Testis (tissue), 3 donors: ENCODE results near the gene NCMAP. TPM values are rescaled to one million over a fixed set of nuclear protein-coding genes. Genes with fewer than 3 reads are reported as not detected.

Source experiments
- DNase-seq: peaks from one replicate; pipeline ENCODE4 v3.0.0-alpha.2; 2019
- H3K27ac ChIP-seq, 2 donors: fragments of 200-600 bp; sonication (generic); one replicate each; pipeline ENCODE4 v1.5.1; 2019
- H3K27me3 ChIP-seq: fragments of 200-600 bp; sonication (generic); one replicate; pipeline ENCODE4 v1.5.1; 2019
- H3K36me3 ChIP-seq: fragments of 200-600 bp; sonication (generic); one replicate; pipeline ENCODE4 v1.5.1; 2017; ENCODE audit warnings: low read depth; ENCODE audit errors: missing control alignments
- H3K4me1 ChIP-seq: fragments of 200-600 bp; sonication (generic); one replicate; pipeline ENCODE4 v1.5.1; 2019
- H3K4me3 ChIP-seq, 2 donors: fragments of 200-600 bp; sonication (generic); one replicate each; pipeline ENCODE4 v1.5.1; 2017 to 2019
- H3K9me3 ChIP-seq: fragments of 200-600 bp; sonication (generic); one replicate; pipeline ENCODE4 v1.5.1; 2017
- POLR2A ChIP-seq: fragments of 450-650 bp; IDR thresholded peaks from one replicate; pipeline ENCODE4 v1.6.1; 2017; ENCODE audit warnings: antibody characterized with exemption, mild to moderate bottlenecking, moderate library complexity
- whole genome bisulfite sequencing, 2 donors: methylation state at CpG; one replicate each; pipeline ENCODE4 v1.1.5; 2018; 5-methylcytosine and 5-hydroxymethylcytosine counted together
- intact Hi-C: fragments of 100-400 bp; cut with DNase I; formaldehyde crosslinking; loops from one replicate; pipeline ENCODE4 v1.15.1; 2023; ENCODE audit warnings: low total_unique reads
- polyA plus RNA-seq: library from polyadenylated mRNA; stranded (reverse); fragments of 350-450 nt; fragmentation: Illumina TruSeq; extraction: RNeasy Lipid Tissue Mini Kit (QIAGEN cat#74804); gene quantifications from one replicate; pipeline ENCODE4 v1.2.3, GENCODE V29; 2014; ENCODE audit warnings: low read depth, low replicate concordance; ENCODE audit not compliant: insufficient read depth
- total RNA-seq, 2 donors: library from RNA; depleted of rRNA; stranded (reverse); fragments of >200 nt; gene quantifications; one replicate each; pipeline ENCODE4 v1.2.3, GENCODE V29; 2016
- TF ChIP-seq, protein P1 (sequence below), 3 experiments: fragments of 450-650 bp in 2 of 3; fragments of 200-600 bp in 1 of 3; sonication (generic) in 1 of 3; IDR thresholded peaks; one replicate each; pipeline ENCODE4 v1.5.1; 2016 to 2019; ENCODE audit warnings: antibody characterized with exemption in 3 of 3, mild to moderate bottlenecking in 2 of 3, moderate library complexity in 1 of 3

The NCMAP gene
- total and polyA plus RNA-seq, 3 donors from 2014 or later, result 0.24 to 1.1 (median 0.26) TPM

DNA sequence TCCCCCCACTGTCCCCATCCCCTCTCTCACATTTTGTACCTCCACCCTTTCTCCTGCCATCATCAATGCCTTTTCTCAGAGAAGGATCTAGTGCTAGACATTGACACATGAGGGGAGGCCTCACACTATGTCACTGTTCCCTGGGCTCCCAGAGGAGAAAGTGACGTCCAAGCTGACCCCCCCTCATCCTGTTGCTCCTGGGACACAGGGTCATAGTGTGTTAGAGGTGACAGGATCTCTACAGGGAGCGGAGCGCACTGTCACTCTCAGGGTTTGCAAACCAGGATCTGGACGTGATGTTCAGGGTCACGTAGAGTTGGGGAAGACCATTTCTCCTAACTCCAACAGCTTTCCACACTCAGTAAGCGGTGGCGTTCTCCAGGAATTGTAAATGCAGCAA, 2.6 kb downstream of the NCMAP start:
- no peak for DNase-seq
- Histone ChIP-seq H3K27ac (no peak overlapping the region), H3K9me3 (no peaks in the 10 kb centered on the region), H3K4me3 (no peak overlapping the region), H3K4me1 (no peaks in the 10 kb centered on the region), H3K27me3 (no peaks in the 10 kb centered on the region), H3K36me3 (no peaks in the 10 kb centered on the region)
- no peak for TF ChIP-seq POLR2A
- TF ChIP-seq, protein P1, sequence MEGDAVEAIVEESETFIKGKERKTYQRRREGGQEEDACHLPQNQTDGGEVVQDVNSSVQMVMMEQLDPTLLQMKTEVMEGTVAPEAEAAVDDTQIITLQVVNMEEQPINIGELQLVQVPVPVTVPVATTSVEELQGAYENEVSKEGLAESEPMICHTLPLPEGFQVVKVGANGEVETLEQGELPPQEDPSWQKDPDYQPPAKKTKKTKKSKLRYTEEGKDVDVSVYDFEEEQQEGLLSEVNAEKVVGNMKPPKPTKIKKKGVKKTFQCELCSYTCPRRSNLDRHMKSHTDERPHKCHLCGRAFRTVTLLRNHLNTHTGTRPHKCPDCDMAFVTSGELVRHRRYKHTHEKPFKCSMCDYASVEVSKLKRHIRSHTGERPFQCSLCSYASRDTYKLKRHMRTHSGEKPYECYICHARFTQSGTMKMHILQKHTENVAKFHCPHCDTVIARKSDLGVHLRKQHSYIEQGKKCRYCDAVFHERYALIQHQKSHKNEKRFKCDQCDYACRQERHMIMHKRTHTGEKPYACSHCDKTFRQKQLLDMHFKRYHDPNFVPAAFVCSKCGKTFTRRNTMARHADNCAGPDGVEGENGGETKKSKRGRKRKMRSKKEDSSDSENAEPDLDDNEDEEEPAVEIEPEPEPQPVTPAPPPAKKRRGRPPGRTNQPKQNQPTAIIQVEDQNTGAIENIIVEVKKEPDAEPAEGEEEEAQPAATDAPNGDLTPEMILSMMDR (IDR thresholded peaks at IDR 0.05), result no peak
- intact Hi-C loops, result no loop called here
- 80 to 83% methylated on average over 7 of the region's 7 CpGs for WGBS, 2 donors

DNA sequence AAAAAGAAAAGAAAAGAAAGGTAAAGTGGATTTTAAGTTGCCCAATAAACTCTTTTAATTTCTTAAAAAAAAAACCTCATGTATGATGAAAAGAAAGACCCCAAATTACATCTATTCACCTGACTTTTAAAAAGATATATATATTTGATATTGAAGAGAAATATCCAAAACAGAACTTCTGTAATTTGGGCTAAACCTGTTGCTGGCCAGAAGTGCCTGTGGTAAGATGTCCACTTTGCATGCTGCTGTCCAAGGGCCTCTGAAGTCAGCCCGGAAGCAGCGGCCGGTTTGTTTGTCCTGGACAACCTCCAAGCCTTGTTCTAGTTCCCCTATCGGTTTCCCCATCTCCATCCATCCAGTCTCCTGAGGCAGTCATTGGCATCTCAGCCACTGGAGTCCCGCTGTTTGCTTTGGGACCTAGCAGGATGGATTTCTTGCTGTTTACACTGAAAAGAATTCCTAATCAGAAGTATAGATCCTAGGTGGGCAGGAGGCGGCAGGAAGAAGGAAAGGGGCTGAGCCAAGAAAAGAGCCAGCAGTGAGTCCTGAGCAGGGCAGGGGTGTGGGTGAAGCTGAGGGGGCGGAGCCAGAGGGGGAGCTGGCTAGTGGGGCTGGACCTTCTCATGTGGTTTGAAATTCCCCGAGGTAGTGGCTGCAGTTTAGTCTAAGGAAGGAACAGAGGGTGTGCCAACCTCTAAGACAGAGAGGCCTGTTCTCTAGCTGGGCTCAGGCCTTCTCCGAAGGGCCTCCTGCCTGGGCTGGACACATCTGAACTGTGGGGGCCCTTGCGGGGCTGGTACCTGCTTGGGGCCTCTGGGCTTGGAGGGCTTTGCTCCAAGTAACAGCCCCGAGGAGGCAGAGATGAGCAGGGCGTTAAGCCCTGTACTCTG, 3.3 kb downstream of the NCMAP start:
- Histone ChIP-seq H3K9me3 (no peaks in the 10 kb centered on the region), H3K4me1 (no peaks in the 10 kb centered on the region), H3K4me3 (no peak overlapping the region), H3K36me3 (no peaks in the 10 kb centered on the region), H3K27ac (no peak overlapping the region), H3K27me3 (no peaks in the 10 kb centered on the region)
- TF ChIP-seq POLR2A, result no peak
- TF ChIP-seq, protein P1 (IDR thresholded peaks at IDR 0.05), result no peak
- intact Hi-C loops, result no loop called here
- WGBS, 2 donors, result 52 to 54% methylated on average over 9 to 12 of the region's 12 CpGs
- no peak for DNase-seq

DNA sequence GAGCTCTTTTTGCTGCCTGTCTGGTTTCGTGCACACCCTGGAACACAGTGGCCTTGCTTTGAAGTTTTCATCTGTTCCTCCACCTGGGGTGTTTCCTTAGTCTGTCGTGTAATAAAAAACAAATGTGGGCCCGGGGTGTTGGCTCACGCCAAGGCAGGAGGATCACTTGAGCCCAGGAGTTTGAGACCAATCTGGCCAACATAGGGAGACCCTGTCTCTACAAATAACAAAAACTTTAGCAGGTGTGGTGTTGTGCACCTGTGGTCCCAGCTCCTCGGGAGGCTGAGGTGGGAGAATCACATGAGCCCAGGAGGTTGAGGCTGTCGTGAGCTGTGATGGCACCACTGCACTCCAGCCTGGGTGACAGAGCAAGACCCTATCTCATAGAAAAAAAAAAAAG, 4.5 kb downstream of the NCMAP start:
- no peak for DNase-seq
- H3K4me1 ChIP-seq, result no peaks in the 10 kb centered on the region
- no peak overlapping the region for H3K27ac ChIP-seq
- no peaks in the 10 kb centered on the region for H3K36me3 ChIP-seq
- H3K27me3 ChIP-seq, result no peaks in the 10 kb centered on the region
- no peak overlapping the region for H3K4me3 ChIP-seq
- H3K9me3 ChIP-seq, result no peaks in the 10 kb centered on the region
- no peak for TF ChIP-seq POLR2A
- TF ChIP-seq, protein P1 (IDR thresholded peaks at IDR 0.05), result no peak
- intact Hi-C loops, result no loop called here
- 87 to 91% methylated on average over 6 of the region's 6 CpGs for WGBS, 2 donors

DNA sequence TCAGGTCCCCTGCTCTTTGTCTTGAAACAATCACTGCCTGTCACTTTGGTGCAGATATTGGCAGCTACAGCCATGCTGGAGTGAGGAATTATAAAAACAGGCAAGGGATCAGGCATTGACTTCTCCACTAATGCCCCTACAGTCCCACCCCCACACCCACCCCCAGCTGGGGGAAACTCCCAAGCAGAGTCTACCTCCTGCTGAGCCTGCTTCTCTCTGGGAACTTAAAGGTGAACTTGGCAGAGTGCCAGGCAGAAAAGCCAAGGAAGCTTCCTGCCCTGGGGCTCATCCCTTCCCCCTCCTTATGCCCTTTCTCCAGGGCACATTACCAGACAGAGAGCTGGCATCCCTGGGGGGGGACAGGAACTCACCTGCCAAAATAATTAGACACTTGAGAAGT, 6.7 kb downstream of the NCMAP start:
- intact Hi-C loops, result no loop called here
- no peak for TF ChIP-seq POLR2A
- TF ChIP-seq, protein P1 (IDR thresholded peaks at IDR 0.05), result no peak
- Histone ChIP-seq H3K4me3 (no peak overlapping the region), H3K27ac (no peak overlapping the region), H3K27me3 (no peaks in the 10 kb centered on the region), H3K36me3 (no peaks in the 10 kb centered on the region), H3K9me3 (no peaks in the 10 kb centered on the region), H3K4me1 (no peaks in the 10 kb centered on the region)
- DNase-seq, result no peak

DNA sequence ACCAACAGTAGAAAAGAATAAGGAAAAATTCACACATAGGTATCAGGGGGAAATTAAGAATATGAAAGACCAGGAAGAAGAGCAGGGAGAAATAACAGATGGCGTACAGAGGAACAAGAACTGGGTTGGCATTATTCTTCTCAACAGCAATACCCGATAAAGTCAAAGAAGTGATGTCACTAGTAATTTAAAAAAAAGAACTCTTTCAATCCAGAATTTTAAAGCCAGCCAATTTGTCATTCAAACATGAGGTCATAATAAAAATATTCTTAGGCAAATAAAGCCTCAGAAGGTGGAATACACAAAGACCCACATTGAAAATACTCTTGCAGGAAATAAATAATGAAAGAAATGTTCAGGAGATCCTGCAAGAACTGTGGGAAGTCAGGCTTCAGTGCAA, 8.8 kb downstream of the NCMAP start:
- no peak for DNase-seq
- Histone ChIP-seq H3K27ac (no peak overlapping the region), H3K27me3 (no peaks in the 10 kb centered on the region), H3K4me3 (no peak overlapping the region), H3K4me1 (peaks cover 8% of the 10 kb centered on the region), H3K9me3 (no peaks in the 10 kb centered on the region), H3K36me3 (no peaks in the 10 kb centered on the region)
- 59 to 81% methylated on average over 2 of the region's 2 CpGs for WGBS, 2 donors
- TF ChIP-seq POLR2A, result no peak
- TF ChIP-seq, protein P1 (IDR thresholded peaks at IDR 0.05), result no peak
- intact Hi-C loops, result no loop called here
